GM19452 (cell line): ENCODE results near the gene GSKIP.

Source experiments
- ATAC-seq: cut with Tn5 transposase; IDR thresholded peaks from one replicate; pipeline ENCODE4 v1.9.1; 2021; ENCODE audit not compliant: unreplicated experiment

The GSKIP gene

DNA sequence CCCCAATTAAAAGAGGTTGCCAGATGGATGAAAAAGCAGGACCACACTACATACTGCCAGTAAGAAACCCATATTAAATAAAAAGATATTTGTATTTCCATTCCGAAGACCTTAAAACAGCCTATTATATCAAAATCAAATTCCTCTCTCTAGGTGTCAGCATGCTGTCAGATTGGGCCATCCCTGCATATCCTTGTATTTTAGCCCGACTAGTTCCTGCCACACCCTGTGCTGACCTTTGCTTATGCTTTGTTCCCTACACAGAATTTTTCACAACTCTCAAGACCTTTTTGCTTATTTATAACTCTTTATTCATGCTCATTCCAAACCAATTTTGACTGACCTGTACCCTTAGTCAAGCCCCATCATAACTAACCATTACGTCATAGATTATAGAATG, 12.8 kb downstream of the GSKIP start:
- ATAC-seq = no peak

DNA sequence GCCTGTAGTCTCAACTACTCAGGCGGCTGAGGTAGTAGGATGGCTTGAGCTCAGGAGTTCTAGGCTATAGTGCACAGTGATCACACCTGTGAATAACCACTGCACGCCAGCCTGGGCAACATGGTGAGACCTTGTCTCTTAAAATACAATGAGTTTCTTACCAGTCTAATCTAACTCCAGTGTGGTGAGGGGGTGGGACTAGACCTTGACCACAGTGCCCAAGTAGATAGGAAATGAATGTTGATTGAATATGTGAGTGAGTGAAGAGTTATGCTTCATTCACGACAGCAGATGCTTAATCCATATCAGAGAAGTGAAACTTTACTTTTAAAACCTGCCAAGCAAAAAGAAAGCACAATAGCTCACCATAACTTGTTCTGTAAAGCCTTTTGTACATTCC, 17.4 kb downstream of the GSKIP start:
- peak; percentile 73 for ATAC-seq

DNA sequence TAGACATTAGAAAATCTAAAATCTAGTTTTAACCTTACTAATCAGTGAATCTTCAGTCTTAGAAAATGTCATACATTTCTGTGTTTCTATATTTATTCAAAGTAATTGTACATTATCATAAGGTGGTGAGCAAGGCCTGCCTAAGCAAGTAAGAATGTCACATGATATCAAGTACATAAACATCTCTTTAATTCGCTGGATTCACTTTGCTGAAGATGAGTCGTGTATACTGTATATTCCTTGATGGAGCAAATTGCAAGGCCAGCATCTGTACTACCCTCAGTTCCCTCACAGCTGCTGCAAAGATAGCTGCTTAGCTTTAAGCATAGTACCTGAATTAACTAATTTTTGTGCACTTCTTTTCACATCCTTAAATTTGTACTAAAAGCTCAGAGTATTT, 20.1 kb downstream of the GSKIP start:
- no peak for ATAC-seq

DNA sequence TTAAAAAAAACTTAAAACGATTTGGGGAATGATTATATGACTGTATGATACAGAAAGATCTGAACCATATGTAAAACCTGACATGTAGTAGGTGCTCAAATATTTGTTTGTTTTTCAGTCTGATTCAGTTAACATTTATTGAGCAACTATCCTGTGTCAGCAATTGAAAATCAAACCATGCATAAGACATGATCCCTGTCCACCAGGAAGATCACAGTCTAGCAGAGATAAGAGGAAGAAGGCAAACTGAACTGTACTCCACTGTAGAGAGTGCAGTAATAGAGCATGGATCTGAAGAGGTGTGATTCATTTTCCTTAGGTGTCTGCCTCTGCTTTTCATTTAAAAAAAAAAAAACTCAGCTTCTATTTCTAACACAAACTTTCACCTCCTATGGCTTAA, 20.7 kb downstream of the GSKIP start:
- ATAC-seq = no peak

DNA sequence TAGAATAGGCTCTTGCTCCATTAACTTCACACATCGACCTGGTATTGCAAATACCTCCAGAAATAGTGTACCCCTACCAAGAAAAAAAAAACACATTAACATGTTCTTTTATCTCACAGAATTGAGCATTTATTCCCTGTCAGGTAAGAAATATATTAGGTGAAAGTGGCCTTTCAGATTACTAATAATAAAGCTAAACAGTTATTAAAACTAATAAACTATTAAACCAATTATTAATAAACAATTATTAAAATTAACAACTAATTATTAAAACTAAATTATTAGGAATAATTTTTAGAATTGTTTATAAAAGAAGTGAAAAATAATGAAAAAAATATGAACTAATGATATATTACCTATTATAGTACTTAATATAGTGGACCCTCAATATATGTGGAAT, 21.4 kb downstream of the GSKIP start:
- no peak for ATAC-seq

DNA sequence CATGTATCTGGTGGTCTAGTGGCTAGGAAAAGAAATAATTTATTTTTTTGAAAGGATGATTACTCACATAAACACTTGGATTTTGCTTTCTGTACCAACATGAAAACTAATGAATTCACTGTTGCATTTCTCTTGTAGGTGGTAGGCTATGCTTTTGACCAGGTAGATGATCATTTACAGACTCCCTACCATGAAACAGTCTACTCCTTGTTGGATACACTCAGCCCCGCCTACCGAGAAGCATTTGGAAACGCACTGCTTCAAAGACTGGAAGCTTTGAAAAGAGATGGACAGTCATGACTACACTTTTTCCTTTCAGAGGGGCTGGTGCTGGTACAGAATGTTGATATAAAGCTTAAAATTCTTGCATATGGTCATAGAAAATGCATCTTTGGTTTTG, 22.1 kb downstream of the GSKIP start:
- ATAC-seq = no peak

DNA sequence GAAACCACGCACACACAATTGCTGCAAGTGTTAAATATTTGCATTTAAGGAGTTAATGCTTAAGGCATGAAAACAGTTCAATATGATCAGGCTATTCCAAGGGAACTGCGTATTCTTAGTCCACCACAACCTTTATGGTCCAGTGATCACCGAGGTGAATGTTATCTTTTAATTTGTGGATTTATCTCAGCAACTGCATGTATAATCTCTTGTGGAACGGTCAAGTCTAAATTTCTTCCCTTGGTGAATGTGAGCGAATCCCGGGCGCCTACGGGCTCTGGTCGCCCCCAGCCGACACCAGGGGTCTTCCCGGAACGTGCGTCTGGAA, 27.6 kb downstream of the GSKIP start:
- no peak for ATAC-seq

DNA sequence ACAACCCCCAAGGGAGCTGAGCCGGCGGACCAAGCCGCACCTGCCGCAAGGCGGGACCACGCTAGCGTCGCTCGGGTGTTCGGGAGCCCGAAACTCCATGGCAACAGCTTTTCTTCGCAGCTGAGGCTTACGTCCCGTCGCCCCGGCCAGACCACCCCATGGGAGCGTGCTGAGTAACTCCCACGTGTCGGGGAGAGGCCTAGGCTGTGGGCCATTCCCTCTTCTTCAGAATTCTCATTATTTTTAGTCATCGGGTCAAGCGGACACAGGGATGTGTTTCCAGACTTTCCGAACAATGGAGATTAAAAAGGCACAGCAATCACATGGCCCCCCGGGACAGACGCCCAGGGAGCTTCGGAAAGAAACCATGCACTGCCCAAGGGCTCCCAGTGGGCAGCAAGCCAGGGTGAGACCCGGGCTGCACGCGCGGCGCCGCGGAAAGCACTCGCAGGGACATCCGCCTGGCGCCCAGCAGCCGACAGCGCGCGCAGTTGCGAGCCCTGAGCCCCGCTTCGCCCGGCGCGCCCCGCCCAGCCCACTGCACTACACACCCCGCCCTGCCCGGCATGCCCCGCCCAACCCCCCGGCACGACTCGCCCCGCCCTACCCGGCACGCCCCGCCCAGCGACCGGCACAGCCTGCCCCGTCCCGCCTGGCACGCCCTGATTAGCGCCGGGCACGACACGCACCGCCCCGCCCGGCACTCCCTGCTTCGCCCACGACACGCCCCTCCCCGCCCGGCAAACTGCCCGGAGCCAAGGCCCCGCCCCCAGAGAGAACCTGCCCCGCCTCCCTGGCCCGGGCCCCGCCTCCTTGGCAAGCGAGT, 28.2 kb downstream of the GSKIP start:
- peak; percentile 85 for ATAC-seq

DNA sequence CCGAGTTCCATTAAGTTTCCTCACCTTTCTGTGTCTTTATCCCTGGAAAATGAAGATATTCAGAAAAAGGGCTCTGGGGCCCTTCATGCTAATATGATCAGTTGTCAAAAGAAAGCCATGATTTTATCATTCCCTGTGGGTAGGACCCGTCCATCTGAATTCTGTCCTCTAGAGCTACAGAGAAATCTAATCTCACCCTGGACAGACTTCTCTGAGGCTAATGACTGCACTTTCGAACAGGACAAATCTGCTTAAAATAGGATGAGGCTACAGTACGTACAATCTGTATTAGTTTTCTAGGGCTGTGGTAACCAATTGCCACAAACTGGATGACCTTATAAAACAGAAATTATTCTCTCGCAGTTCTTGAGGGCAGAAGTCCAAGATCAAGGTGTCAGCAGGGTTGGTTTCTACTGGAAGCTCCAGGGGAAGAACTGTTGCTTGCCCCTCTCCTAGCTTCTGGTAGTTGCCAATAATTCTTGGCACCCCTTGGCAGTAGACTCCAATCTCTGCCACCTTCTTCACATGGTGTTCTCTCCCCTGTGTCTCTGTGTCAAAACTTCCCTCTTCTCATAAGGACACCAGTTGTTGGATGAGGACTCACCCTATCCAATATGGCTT, 29.9 kb downstream of the GSKIP start:
- ATAC-seq = no peak

DNA sequence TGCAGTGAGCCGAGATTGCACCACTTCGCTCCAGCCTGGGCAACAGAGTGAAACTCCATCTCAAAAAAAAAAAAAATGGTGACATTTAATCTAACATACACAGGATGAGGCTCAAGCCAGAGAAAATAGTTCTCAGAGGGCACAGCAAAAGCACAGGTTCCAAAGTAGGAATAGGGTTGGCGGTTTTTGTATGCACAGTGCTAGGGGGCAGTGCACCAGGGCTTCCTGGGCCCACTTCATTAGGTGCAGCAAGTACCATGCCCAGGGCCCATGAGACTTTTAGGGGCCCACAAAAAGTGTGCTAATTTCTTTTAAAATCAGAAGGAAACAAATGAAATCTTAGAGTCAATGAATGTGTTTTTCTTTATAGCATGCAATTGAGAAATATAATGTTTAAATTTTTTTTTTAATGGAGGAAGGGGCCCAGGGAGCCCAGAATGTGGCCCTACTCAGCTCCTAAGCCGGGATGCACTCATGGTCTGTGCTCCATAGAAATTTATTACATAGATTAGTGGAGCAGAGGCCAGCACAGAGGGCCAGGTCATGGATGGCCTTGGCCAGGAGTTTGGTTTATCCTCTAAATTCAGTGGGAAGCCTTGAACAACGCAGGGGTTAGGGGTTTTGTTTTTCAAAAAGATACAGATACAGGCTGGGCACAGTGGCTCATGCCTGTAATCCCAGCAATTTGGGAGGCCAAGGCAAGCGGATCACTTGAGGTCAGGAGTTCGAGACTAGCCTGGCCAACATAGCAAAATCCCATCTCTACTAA, 30.9 kb downstream of the GSKIP start:
- no peak for ATAC-seq

DNA sequence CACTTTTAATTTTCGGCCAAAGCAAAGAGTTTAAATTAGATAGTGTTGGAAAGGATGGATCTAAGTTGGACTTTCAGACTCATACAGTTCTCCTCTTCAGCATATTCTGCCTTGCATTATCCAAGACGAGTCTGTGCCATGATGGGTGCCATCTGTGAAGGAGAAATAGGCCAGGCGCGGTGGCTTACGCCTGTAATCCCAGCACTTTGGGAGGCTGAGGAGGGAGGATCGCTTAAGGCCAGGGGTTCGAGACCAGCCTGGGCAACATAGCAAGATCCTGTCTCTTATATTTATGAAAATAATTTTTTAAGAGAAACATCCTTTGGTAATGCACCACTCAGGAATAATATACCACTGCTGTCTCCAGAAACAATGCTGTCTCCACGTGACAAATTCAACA, 35.1 kb downstream of the GSKIP start:
- ATAC-seq = no peak

DNA sequence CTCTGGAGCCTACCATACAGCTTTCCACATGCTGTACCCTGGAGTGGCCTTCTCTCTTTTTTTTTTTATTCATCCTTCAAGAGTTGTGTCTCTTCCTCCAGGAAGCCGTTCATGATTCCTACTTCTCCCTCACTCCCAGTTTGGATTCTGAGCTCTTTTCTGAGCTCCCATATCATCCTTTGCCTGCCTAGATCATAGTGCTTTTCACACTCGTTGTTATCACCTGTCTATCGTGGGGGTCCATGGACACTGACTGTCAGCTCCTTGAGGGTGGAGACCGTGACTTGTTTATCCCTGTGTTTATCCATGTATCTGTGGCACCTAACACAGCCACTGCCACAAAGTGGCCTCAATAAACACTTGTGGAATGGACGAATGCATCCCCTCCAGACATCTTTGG, 35.6 kb downstream of the GSKIP start:
- no peak for ATAC-seq

DNA sequence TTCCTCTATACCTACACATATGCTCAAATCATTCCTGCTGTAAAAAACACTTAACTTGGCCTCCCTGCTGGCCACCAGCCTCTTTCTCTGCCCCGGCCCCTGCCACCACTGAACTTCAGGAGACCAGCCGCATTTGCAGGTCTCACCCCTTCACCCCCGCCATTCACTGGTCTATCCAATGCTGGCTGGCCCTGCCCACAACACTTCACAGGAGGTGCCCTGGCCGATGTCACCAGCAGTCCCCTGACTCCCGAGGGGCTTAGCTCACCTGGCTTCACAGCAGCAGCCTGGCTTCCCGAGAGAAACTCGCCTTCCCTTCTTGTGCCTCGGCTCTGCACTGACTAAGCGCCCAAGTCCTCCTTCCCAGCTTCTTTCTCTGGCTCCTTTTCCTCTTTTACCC, 36.1 kb downstream of the GSKIP start:
- no peak for ATAC-seq

DNA sequence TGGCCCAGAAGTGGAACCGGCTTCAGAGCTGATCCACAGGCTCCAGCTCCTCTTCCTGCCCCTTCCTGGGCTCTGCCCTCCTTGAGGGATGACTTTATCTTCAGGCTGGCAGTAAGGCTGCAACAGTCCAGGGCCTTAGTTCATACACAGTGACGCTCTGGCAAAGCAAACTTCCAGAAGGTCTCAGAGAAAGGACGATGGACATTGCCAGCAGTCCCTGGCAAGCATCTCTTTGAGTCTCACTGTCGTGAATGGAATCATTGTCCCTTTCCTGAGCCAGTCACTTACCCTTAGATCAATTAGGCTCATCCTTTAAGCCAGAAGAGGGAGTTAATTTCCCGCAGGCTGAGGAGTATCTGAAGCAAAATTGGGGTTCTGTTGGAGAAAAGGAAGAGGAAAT, 37.2 kb downstream of the GSKIP start:
- ATAC-seq = no peak

DNA sequence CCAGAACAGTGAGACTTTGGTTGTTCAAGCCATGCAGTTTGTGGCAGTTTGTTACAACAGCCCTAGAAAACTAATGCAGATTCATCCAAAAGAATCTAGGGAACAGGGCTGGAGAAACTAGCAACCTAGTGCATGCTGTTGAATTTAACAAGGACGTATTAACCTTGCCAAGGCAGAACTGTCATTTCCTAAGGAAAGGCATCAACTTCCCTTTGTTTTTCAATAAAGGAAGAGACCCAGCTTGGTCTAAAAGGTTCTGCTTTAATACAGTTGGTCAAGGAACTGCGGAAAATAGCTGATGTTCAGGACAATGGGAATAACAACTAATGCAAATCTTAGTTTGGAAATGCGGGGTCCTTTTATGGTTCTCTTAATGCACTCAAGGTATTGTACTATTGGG, 40.1 kb downstream of the GSKIP start:
- ATAC-seq = no peak

DNA sequence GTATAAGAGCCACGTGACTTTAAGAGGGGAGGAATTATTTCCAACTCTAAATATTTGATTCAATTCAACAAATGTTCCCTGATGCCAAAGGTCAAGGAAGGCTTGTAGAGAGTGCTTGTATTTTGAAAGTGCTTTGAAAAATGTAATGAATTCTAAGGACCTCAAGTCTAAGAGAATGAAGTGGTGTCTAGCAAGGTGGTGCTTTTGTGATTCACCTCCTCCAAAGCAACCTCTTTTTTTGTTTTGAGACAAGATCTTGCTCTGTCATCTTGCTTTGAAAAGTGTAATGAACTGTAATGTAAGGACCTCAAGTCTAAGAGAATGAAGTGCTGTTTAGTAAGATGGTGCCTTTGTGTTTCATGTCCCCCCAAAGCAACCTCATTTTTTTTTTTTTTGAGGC, 42.4 kb downstream of the GSKIP start:
- ATAC-seq = no peak

DNA sequence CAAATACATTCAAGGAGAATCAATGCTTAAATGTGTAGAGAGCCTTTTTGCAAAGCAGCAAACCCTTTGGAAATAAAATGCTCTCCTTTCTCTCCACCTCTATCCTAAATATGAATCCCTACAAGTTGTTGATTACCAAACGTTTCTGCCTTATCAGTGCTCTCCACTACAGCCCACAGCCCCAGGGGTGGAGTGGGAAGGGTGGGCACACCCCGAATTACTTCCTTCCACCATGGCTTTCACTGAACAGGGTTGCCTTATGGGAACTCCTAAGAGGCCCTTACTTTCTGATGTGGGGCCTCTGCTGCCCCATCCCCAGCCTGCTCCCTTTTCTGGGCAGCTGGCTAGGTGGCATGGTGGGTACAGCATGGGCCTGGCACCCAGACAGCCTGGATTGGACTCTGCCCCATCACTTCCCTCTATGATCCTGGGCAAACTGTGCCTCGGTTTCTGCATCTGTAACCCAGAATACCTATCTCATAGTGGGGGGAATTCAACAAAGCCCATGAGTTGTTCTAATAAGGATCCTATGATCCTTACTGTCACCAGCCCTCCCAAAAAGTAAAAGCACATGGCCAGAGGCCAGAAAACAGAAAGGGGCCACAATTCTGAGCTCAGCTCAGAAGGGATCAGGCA, 44.7 kb downstream of the GSKIP start:
- no peak for ATAC-seq

DNA sequence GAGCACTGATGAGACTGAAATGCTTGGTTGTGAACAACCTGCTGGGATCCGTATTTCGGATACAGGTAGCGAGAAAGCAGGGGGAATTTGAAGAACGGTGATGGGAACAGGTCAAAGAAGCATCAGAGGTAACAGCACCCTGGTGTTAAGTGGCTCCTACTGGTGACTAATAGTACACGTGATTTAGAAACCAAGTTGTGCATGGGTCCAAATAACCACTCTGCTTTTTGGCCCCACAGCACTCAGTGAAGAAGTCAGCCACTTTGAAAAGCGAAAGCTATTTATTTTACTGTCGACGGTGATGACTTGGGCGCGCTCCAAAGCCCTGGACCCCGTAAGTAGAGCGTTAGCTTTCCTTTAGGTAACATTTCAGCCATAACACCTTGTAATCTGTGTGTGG, 45.3 kb downstream of the GSKIP start:
- ATAC-seq = no peak

DNA sequence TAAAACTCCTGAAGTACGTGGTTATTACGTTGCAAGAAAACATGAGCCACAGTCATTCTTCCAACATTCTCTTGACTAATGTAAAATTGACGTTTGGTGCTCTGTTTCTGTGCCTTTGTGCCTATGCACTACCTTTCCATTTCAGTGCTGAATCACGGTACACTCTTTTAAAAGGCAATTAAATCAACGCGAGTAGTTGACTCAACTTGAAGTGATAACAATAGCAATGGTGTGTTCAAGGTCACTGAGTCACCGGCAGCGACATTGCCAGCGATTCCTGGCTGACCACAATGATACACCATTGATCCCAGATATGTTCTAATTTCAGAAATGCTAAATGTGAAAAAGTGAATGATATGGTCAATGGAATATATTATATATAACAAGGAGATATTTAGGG, 46.4 kb downstream of the GSKIP start:
- no peak for ATAC-seq

DNA sequence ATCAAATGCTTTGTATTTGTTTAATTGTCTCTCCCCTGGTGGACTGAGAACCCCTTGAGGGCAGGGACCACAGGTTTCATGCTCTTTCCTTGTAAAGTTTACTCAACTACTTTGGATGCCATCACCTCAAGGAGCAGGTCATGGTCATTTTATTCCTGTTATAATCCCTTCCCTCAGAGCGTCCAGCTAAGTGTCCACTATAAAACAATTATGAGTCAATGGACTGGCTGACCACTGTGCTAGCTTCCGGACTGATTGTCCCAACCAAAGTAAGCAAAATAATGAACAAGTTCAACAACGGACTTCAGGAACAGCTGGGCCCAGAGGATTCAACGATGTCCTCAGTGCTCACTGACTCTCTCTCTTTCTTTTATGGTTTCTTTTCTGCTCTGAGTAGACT, 46.8 kb downstream of the GSKIP start:
- ATAC-seq = no peak

DNA sequence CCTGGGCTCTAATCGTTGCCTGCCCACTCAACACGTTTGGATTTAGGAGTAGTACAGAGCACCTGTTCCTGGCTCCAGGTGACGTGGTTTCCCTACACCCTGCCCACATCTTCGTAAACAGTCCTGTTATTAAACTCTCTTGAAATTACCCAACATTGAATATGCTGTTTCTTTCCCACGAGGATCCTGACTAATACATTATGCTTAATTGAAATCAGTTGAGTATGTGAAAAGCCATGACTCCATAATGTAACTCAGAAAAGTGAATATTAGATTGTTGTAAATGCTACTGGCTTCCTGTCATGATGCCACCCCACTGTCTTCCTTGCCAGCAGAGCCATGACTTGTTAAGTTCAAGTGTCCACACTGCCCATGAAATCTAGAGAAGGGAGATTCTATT, 50.2 kb downstream of the GSKIP start:
- ATAC-seq = no peak

DNA sequence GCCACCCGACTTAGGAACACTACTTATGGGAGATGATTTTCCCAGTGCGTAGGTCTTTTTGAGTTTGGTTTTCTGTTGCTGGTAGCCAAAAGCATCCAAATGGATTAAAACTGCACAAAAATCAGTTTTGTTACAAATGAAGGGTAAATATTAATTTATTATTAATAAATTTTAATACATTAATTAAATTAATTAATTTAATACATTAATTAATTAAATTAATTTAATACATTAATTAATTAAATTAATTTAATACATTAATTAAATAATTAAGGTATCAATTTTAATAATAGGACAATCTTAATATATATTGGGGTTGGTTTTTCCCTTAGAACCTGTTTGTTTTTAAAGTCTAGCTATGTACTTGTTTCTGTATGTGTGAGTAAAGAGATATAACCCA, 52.2 kb downstream of the GSKIP start:
- ATAC-seq = no peak
